Liver (tissue), 2 donors: ENCODE measurements around the gene DHRSX.

Source experiments
- RAD21 ChIP-seq, 2 donors: IDR thresholded peaks; 2 replicates each; pipeline ENCODE4 v1.6.1; 2016; ENCODE audit warnings: antibody characterized with exemption in 2 of 2, mild to moderate bottlenecking in 2 of 2
- TF ChIP-seq, protein P1 (sequence below): IDR thresholded peaks from 2 replicates; pipeline ENCODE4 v1.6.1; 2016; ENCODE audit warnings: antibody characterized with exemption
- TF ChIP-seq, protein P2 (sequence below): IDR thresholded peaks from 2 replicates; pipeline ENCODE4 v1.6.1; 2016; ENCODE audit warnings: antibody characterized with exemption
- donor health status: healthy.

DNA sequence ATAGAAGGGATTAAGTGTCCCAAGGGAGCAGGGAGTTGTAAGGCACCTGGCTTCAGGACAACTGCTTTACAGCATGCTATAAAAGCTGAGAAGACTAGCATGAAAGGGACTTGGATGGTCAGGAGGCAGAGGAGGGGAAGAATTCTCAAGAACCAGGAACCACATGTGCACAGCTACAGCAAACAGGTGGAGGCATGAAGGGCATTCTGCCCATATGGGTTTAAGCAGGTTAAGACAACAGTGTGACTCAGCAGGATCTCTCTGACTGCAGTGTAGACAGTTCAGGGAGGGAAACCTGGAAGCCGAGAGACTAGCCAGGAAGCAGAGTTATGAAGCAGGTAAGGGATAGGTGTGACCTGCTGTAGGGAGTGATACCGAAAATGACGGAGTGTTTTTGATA lies 117.0 kb downstream of the DHRSX start:
- TF ChIP-seq, protein P1, sequence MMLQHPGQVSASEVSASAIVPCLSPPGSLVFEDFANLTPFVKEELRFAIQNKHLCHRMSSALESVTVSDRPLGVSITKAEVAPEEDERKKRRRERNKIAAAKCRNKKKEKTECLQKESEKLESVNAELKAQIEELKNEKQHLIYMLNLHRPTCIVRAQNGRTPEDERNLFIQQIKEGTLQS = no peak
- TF ChIP-seq, protein P2, sequence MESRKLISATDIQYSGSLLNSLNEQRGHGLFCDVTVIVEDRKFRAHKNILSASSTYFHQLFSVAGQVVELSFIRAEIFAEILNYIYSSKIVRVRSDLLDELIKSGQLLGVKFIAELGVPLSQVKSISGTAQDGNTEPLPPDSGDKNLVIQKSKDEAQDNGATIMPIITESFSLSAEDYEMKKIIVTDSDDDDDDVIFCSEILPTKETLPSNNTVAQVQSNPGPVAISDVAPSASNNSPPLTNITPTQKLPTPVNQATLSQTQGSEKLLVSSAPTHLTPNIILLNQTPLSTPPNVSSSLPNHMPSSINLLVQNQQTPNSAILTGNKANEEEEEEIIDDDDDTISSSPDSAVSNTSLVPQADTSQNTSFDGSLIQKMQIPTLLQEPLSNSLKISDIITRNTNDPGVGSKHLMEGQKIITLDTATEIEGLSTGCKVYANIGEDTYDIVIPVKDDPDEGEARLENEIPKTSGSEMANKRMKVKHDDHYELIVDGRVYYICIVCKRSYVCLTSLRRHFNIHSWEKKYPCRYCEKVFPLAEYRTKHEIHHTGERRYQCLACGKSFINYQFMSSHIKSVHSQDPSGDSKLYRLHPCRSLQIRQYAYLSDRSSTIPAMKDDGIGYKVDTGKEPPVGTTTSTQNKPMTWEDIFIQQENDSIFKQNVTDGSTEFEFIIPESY = no peak
- no peak for TF ChIP-seq RAD21 (IDR thresholded peaks at IDR 0.05)
